Activated naive CD4-positive, alpha-beta T cell (primary cell): ENCODE results near the gene ZNF275.
"Not testable (repeated sequence)": the region's sequence is repeated elsewhere in the genome, so short reads cannot be mapped to it uniquely, and the experiment has no call there.

Experiments used
- DNase-seq, 4 experiments: peaks; one replicate each; lab custom pipeline; 2025; lab: John Stamatoyannopoulos, UW

Gene ZNF275

GRCh38 chrX:153333821-153334653 is at the start of gene ZNF275:
Gene ZNF275, plus strand, starts transcription at chrX:153334153. Its CDS starts 2,527 bp downstream, at chrX:153336680.
- peak; percentile 46 to 79 (median 62) for DNase-seq

GRCh38 chrX:153285678-153286077 is 48.3 kb upstream of the ZNF275 start:
- not testable (repeated sequence) for DNase-seq

GRCh38 chrX:153288807-153289206 is 45.1 kb upstream of the ZNF275 start:
- DNase-seq = not testable (repeated sequence)

- DNase-seq = not testable (repeated sequence)
Observed at GRCh38 chrX:153293485-153294071, 40.4 kb upstream of the ZNF275 start.

- no peak for DNase-seq
Observed at GRCh38 chrX:153297376-153297775, 36.6 kb upstream of the ZNF275 start.

GRCh38 chrX:153299855-153300254 is 34.1 kb upstream of the ZNF275 start:
- DNase-seq = no peak

- no peak for DNase-seq
Observed at GRCh38 chrX:153301746-153302145, 32.2 kb upstream of the ZNF275 start.

- no peak for DNase-seq
Observed at GRCh38 chrX:153302796-153303195, 31.2 kb upstream of the ZNF275 start.

- DNase-seq = no peak
Observed at GRCh38 chrX:153303276-153304262, 30.4 kb upstream of the ZNF275 start.

GRCh38 chrX:153304988-153305736 is 28.8 kb upstream of the ZNF275 start:
- DNase-seq = no peak

- no peak for DNase-seq
Observed at GRCh38 chrX:153305972-153306371, 28.0 kb upstream of the ZNF275 start.

GRCh38 chrX:153306527-153307115 is 27.3 kb upstream of the ZNF275 start:
- no peak for DNase-seq

GRCh38 chrX:153307276-153308178 is 26.4 kb upstream of the ZNF275 start:
- no peak for DNase-seq

- no peak for DNase-seq
Observed at GRCh38 chrX:153310901-153311300, 23.1 kb upstream of the ZNF275 start.

GRCh38 chrX:153312041-153312440 is 21.9 kb upstream of the ZNF275 start:
- no peak for DNase-seq

GRCh38 chrX:153312842-153313241 is 21.1 kb upstream of the ZNF275 start:
- no peak for DNase-seq

GRCh38 chrX:153317306-153317705 is 16.6 kb upstream of the ZNF275 start:
- DNase-seq = no peak

- DNase-seq = no peak
Observed at GRCh38 chrX:153317996-153318722, 15.8 kb upstream of the ZNF275 start.

GRCh38 chrX:153318811-153319210 is 15.1 kb upstream of the ZNF275 start:
- no peak for DNase-seq
